Left cardiac atrium (tissue), 4 donors: ENCODE results near the gene RGP1. TPM values are rescaled to one million over a fixed set of nuclear protein-coding genes. Genes with fewer than 3 reads are reported as not detected.

Source experiments
- ATAC-seq, 2 donors: fragments of 200-7000 bp; cut with Tn5 transposase; one replicate each; pipeline ENCODE4 v1.9.1; 2020; ENCODE audit warnings: mild to moderate bottlenecking in 2 of 2, moderate library complexity in 2 of 2
- DNase-seq: peaks from one replicate; pipeline ENCODE4 v3.0.0-alpha.2; 2020
- intact Hi-C, 2 donors: fragments of 100-400 bp; cut with DNase I; formaldehyde crosslinking; loops; one replicate each; pipeline versions ENCODE4 v1.14.1 to v1.15.1; 2022 to 2023
- total RNA-seq, 2 donors: library from RNA; stranded (reverse); fragmentation: NEBNext Ultra II Directional; extraction: Animal tissue kit (Norgen Biotek cat#: 25700); gene quantifications; one replicate each; pipeline ENCODE4 v1.2.1, GENCODE V29; 2021
- donor health status: DM: no; HTN: yes; CAD: no.
- donor health status: DM: no; HTN: yes; CAD: no; lungs with severe emphysema.
- donor health status: DM: yes; HTN: yes; CAD: no.
- donor health status: Dilated cardiomyopathy.

RGP1 gene
- total RNA-seq, 2 donors from 2014 or later, result 23.6 to 34.6 TPM

- no peak for ATAC-seq
- intact Hi-C loops, result no loop called here
- peak; percentile 73 for DNase-seq
Observed at GRCh38 chr9:35736201-35736633, 12.9 kb upstream of the RGP1 start.

GRCh38 chr9:35737143-35737542, 11.9 kb upstream of the RGP1 start:
- DNase-seq, result no peak
- no peak for ATAC-seq
- intact Hi-C loops, result no loop called here

DNA sequence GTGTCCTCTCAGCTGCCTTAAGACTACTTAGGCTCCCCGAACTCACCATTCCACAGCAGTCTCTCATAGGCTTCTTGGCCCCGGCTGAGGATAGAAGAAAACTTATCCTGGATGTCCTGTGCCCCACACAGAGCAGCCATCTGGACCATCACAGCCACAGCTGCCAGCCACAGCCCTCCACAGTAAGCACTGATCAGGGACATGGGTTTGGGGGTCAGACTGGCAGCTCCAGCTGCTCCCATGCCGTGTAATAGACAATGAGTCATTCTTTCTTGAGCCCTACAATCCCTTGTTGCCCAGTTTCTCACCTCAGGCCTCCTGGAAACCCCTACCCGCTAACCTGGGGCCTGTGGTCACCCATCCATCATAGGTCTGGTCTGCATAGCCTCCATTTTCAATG, 10.9 kb upstream of the RGP1 start:
- DNase-seq, result no peak
- no peak for ATAC-seq
- intact Hi-C loops, result no loop called here

DNA sequence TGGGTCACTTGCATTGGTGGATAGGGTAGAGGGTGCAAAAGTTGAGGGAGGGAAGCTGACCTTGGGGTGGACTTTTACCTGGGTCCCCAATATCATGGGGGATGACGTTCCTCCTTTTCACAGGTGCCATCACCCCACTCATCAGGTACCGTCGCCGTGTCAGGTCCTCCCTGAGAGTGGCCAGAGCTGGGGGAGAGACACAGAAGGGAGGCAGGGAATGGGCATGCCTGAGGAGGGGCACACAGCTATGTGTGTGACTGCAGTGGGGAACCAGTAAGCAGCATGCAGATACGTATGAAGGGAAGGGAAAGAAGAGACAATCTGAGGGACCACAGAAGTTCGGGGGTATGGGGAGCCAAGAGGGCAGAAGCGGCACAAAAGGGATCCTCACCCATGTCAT, 10.2 kb upstream of the RGP1 start:
- intact Hi-C loops, result no loop called here
- no peak for DNase-seq
- no peak for ATAC-seq

- intact Hi-C loops, result no loop called here
- DNase-seq (no peak), ATAC-seq (no peak)
Observed at GRCh38 chr9:35740243-35740642, 8.8 kb upstream of the RGP1 start.

DNA sequence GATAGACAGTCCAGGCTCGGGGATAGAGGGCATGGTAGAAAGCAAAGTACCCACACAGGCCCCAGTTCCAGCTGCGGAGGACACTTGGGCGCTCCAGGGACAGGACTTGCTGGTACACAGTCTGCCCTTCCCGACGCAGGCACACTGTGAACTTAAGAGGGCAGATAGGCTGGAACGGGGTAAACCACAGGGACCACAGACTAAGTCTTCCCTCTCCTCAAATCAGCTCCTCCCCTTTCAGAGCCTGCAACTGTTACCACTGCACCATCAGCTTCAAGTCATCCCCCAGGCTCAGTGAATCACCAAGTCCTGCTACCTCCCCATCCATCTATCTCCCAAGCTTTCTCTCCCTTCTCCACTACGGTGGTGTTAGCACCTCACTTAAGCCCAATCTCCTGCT, 7.3 kb upstream of the RGP1 start:
- ATAC-seq (no peak), DNase-seq (no peak)
- intact Hi-C loops, result no loop called here

GRCh38 chr9:35743452-35743851, 5.6 kb upstream of the RGP1 start:
- intact Hi-C loops, result no loop called here
- ATAC-seq (no peak), DNase-seq (no peak)

- intact Hi-C loops, result no loop called here
- DNase-seq (no peak), ATAC-seq (no peak)
Observed at GRCh38 chr9:35743880-35744518, 5.1 kb upstream of the RGP1 start.

DNA sequence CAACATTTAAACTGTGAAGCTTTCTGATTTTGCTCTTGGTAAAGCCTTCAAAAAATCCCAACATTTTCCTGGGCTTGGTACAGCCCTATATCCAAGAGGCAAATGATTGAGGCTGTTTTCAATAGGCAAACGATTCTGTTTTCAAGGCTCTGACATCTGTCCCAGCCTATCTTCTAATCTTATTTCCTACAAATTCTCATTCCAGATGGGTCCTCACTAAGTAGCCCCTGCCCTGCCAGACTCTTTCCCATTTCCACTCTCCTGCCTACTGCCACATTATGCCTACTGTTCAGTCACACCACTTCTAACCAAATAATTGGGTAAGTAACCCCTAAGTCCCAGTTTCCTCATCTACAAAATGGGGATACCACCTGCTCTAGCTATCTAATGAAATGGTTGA, 3.5 kb upstream of the RGP1 start:
- DNase-seq (no peak), ATAC-seq (no peak)
- intact Hi-C loops, result no loop called here

DNA sequence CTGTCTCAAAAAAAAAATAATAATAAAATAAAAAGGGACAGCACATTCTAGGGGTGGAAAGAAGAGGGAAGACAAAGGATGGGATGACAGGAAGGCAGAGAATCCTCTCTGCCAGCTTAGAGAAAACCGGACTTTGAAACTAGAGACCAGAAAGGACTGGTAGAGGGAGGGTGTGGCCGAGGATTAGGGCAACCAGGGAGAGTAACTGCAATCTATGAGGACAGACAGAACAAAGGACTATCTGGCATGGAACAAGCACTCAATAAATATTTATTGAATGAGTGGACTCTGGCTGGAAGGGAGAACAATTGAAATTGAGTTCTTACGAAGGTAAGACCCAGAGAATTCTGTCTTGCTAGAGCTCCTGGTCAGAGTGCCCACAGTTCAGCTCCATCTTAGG, 2.5 kb upstream of the RGP1 start:
- intact Hi-C loops, result no loop called here
- DNase-seq (no peak), ATAC-seq (no peak)

DNA sequence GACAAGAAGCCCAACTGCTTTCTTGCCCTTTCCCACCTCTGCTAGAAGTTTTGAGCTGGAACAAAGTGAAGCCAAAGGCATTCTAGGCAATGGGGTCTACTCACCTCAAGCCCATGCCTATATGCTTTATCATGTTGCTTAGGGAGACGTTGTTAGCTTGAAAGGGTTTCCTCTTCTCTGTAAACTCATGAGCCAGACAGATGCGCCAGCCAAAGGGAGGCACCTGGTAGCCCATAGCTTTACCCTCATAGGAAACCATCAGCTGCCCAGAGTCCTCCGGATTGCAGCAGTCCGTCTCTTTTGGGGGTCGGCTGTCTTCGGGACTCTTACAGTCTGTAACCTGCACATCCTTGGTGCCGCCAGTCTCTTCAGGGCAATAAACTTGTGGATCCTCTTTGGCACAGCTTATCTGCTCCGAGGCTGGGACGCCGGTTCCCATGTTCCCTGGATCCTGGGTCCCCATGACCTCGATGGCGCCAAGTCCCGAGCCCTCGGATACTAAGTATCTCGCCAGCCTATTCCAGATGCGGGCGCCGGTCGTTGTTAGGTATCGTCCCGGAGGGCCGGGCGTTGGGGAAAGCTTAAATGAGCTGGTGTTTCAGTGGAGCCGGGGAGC, 737 bp upstream of the RGP1 start:
- intact Hi-C loops, result no loop called here
- ATAC-seq, result peak in 1 of 2 donors; percentile 1
- no peak for DNase-seq

GRCh38 chr9:35749515-35750255, 598 bp downstream of the RGP1 start:
- peak; percentile 35 for DNase-seq
- intact Hi-C loops, result no loop called here
- peak; percentile 29 to 40 for ATAC-seq

GRCh38 chr9:35750256-35750531, 1.1 kb downstream of the RGP1 start:
- peak; percentile 42 for DNase-seq
- intact Hi-C loops, result no loop called here
- no peak for ATAC-seq

- DNase-seq (no peak), ATAC-seq (no peak)
- intact Hi-C loops, result no loop called here
Observed at GRCh38 chr9:35753466-35753865, 4.4 kb downstream of the RGP1 start.

GRCh38 chr9:35754264-35754663, 5.2 kb downstream of the RGP1 start, which contains the start of gene MSMP:
TSS of gene MSMP (minus strand) at chr9:35754276. CDS start at chr9:35754129, 147 bp downstream.
- DNase-seq (no peak), ATAC-seq (no peak)
- intact Hi-C loops, result no loop called here

GRCh38 chr9:35755071-35755470, 6.0 kb downstream of the RGP1 start:
- no peak for ATAC-seq

GRCh38 chr9:35756275-35757225, 7.5 kb downstream of the RGP1 start:
- peak; percentile 82 for DNase-seq
- intact Hi-C loops, result no loop called here
- peak; percentile 75 to 76 for ATAC-seq

More at GRCh38 chr9:35755071-35755470, 6.0 kb downstream of the RGP1 start:
- intact Hi-C loops, result no loop called here
- DNase-seq, result no peak

GRCh38 chr9:35757226-35757891, 8.3 kb downstream of the RGP1 start:
- ATAC-seq (peak; percentile 66 to 77), DNase-seq (peak; percentile 59)
- intact Hi-C loops, result no loop called here

- intact Hi-C loops, result no loop called here
- DNase-seq, result no peak
- ATAC-seq, result no peak
Observed at GRCh38 chr9:35757892-35758275, 8.8 kb downstream of the RGP1 start.
